Measurements from ENCODE around the gene RIN3.

RIN3 gene

DNA sequence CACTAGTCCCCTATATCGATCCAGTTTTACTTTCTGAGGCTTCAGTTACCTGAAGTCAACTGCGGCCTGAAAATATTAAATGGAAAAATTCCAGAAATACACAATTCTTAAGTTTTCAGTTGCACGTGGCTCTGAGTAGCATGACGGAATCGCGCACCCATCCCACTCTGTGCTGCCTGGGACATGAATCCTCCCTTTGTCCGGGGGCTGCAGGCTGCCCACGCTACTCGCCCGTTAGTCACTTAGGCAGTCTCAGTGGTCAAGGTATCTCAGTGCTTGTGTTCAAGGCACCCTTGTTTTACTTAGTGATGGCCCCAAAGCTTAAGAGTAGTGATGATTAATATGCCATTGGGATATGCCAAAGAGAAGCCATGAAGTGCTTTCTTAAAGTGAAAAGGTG is 188.2 kb downstream of the RIN3 start:
- TF ChIP-seq, protein P1, sequence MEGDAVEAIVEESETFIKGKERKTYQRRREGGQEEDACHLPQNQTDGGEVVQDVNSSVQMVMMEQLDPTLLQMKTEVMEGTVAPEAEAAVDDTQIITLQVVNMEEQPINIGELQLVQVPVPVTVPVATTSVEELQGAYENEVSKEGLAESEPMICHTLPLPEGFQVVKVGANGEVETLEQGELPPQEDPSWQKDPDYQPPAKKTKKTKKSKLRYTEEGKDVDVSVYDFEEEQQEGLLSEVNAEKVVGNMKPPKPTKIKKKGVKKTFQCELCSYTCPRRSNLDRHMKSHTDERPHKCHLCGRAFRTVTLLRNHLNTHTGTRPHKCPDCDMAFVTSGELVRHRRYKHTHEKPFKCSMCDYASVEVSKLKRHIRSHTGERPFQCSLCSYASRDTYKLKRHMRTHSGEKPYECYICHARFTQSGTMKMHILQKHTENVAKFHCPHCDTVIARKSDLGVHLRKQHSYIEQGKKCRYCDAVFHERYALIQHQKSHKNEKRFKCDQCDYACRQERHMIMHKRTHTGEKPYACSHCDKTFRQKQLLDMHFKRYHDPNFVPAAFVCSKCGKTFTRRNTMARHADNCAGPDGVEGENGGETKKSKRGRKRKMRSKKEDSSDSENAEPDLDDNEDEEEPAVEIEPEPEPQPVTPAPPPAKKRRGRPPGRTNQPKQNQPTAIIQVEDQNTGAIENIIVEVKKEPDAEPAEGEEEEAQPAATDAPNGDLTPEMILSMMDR (IDR thresholded peaks at IDR 0.05) = no peak

DNA sequence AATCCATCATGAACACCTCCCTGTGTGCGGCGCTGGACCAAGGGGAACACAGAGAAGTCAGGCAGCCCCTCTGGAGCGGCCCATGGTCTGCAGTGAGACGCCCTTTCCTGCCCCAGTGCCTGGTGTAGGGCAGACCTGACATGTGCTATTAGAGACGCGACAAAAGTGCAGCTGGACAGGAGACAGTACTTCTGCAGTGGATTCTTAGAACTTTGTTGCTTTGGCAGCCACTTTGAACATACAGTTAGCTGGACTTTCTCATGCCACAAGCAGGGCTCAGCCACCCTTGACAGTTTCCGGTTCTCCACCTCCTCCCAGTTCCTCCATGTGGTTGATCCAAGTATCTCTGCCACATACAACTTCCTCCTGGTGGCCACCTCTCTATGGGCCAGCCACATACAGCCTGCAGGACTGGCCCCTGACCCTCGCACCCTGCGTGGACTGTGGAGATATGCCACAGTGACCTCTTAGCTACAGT is 188.9 kb downstream of the RIN3 start:
- TF ChIP-seq, protein P1 (IDR thresholded peaks at IDR 0.05) = no peak

DNA sequence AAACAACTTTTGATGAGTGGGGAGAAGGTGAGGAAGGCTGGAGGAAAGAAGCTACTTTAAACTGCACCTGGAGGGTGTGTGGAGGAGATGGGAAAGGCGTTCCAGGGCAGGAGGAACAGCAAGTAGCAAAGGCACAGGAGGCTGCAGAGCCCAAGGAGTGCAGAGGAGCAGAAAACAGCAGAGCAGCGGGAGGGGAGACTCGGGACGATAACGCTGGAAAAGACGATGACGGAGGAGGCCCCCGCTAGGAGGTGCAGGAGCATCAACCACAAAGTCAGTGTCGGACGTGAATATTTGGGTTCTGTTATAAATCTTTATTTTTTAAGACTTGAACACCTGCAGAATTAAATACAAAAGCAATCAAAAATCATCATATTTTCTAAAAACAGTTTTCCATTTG is 189.9 kb downstream of the RIN3 start:
- TF ChIP-seq, protein P1 (IDR thresholded peaks at IDR 0.05) = no peak

DNA sequence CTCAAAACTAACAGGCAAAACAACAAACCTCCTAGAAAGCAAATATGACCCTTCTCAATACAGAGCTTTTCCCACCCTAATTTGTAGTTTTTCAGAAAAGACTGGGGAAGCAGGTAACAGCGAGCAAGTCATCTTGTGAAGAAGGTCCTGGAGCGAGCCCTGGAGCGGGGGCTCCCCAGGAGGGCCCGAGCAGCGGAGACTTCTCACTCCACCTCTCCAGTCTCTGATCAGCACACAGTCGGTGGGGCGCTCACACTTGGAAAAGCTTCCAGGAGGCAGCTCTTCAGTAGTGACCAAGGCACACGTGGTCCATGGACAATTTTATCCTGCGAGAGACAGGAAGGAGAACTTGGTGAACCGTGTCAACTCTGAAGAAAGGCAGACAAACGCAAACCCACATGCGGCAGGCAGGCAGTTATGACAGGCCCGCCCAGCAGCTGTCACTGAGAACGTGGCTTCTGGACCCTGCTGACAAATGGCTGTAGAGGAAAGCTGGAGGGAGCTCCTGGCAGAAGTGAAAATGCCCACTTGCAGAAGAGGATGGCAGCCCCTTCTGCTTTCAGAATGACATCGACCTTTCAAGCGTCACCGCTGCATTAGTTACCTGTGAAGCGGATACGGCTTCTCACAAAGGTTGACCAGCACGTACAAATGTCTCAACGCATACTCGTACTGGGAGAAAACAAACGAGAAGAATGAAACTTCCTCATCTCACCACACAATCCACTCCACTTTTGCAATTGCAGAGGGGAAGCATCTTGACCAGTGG is 190.6 kb downstream of the RIN3 start:
- TF ChIP-seq, protein P1 (IDR thresholded peaks at IDR 0.05) = no peak

DNA sequence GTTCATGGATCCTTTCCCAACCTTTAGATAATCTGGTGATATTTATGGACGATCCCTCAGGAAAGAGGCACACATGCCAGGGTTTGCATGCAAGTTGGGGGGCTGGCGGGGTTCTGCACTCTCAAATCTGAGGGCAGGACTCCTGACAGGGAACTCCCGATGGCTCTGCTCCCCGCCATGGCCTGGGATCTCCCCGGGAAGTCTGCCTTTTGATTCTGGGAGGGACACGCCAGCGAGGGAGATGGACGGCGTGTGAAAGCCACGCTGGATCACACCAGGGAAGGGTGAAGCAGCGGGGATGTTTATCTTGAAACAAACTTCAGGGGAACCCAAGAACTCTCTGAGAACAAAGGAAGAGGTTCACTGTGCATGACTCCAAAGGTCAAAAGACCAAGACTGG is 191.2 kb downstream of the RIN3 start:
- TF ChIP-seq, protein P1 (IDR thresholded peaks at IDR 0.05) = no peak

DNA sequence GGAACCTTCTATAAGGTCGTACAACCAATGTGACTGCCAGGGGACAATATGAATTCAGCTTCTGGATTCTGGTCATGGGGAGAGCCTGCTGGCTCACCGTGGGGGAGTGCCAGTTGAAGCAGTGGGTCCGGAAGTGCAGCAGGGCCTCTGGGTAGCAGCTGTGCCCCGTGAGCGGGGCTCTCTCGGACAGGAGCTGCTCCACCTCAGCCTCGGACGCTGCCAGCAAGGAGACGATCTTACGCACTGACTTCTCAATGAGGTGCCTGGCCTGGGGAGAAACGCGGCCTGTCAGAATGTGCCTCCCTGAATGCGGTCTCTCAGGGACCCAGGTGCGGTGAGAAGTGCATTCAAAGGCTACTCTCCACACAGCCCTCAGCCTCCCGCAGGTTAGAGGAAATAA is 192.8 kb downstream of the RIN3 start:
- TF ChIP-seq, protein P1 (IDR thresholded peaks at IDR 0.05) = no peak

DNA sequence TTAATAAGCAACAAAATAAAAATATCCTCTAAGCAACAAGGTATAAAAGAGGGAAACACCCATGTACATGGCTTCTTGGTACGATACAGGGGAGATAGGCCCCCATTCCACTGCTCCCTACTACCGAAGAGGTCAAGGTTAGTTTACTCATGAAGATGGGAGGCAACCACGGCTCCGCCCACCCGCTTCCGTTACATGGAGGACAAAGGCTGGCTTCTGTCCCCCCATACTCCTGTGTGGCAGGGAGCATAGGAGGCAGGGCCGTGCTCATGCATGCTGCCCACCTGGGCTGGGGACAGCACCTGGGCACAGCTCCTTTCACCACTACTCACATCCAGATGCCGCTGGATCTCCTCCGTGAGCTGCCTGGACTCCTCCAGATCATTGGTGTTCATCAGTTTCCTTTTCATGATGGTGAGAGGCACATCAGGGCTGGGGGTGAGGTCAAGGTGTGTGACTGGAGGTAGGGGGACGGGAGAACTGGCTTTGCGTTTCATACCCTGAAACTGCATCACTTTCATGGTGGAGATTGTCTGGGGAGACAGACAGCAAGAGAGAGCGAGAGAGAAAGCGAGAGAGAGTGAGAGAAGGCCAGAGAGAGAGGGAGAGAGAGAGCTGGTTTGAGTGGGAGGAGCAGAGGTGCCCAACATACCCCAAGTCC is 195.9 kb downstream of the RIN3 start:
- TF ChIP-seq, protein P1 (IDR thresholded peaks at IDR 0.05) = no peak

Measured in LNCAP (cell line).